Loucy (cell line): ENCODE data around the gene ZDHHC4.
"Not testable (repeated sequence)": the region's sequence is repeated elsewhere in the genome, so short reads cannot be mapped to it uniquely, and the experiment has no call there.

Source experiments
- H2AFZ ChIP-seq: fragments of 200-600 bp; sonication (generic); 2 replicates; pipeline ENCODE4 v1.6.0; 2016; ENCODE audit warnings: antibody characterized with exemption, mild to moderate bottlenecking, low read length, moderate library complexity
- H3F3A ChIP-seq: fragments of 200-600 bp; 2 replicates; pipeline ENCODE4 v1.6.0; 2016; ENCODE audit warnings: antibody characterized with exemption, low read depth, mild to moderate bottlenecking
- H3K27me3 ChIP-seq: fragments of 200-600 bp; sonication (generic); 2 replicates; pipeline ENCODE4 v1.6.1; 2014; ENCODE audit warnings: low read length, mild to moderate bottlenecking; ENCODE audit not compliant: insufficient read depth, poor library complexity, severe bottlenecking
- H3K36me3 ChIP-seq: fragments of 200-600 bp; sonication (generic); 2 replicates; pipeline ENCODE4 v1.6.1; 2016; ENCODE audit warnings: low read length; ENCODE audit not compliant: insufficient read depth
- H3K4me1 ChIP-seq: fragments of 200-600 bp; sonication (generic); 2 replicates; pipeline ENCODE4 v1.5.1; 2014; ENCODE audit warnings: low read length, mild to moderate bottlenecking; ENCODE audit not compliant: insufficient read depth, poor library complexity, severe bottlenecking
- H3K4me2 ChIP-seq: fragments of 200-600 bp; sonication (generic); 2 replicates; pipeline ENCODE4 v1.6.0; 2014; ENCODE audit warnings: antibody characterized with exemption, low read length, low read depth, mild to moderate bottlenecking; ENCODE audit not compliant: poor library complexity, severe bottlenecking
- H3K4me3 ChIP-seq: fragments of 200-600 bp; sonication (generic); 2 replicates; pipeline ENCODE4 v1.5.1; 2014; ENCODE audit warnings: low read length, mild to moderate bottlenecking, mixed read lengths; ENCODE audit not compliant: poor library complexity, severe bottlenecking
- H3K79me2 ChIP-seq: fragments of 200-600 bp; sonication (generic); 2 replicates; pipeline ENCODE4 v1.6.1; 2014; ENCODE audit warnings: low read length; ENCODE audit not compliant: insufficient read depth
- H3K9ac ChIP-seq: fragments of 200-600 bp; sonication (generic); 2 replicates; pipeline ENCODE4 v1.6.0; 2014; ENCODE audit warnings: mild to moderate bottlenecking, low read depth, low read length, moderate library complexity; ENCODE audit not compliant: poor library complexity, severe bottlenecking
- H3K9me2 ChIP-seq: fragments of 200-600 bp; sonication (generic); replicated peaks from 2 replicates; pipeline ENCODE4 v1.6.1; 2016; ENCODE audit warnings: low read depth, low read length, mixed read lengths
- H3K9me3 ChIP-seq: fragments of 200-600 bp; sonication (generic); 2 replicates; pipeline ENCODE4 v1.6.1; 2014; ENCODE audit warnings: mild to moderate bottlenecking, antibody characterized with exemption, low read length, low read depth; ENCODE audit not compliant: insufficient read depth
- H4K20me1 ChIP-seq: fragments of 200-600 bp; sonication (generic); 2 replicates; pipeline ENCODE4 v1.6.0; 2014; ENCODE audit warnings: antibody characterized with exemption, low read length, mild to moderate bottlenecking; ENCODE audit not compliant: insufficient read depth, poor library complexity, severe bottlenecking
- EZH2phosphoT487 ChIP-seq: fragments of 200-600 bp; IDR thresholded peaks from 2 replicates; pipeline ENCODE4 v1.6.1; 2018; ENCODE audit warnings: antibody characterized with exemption, mild to moderate bottlenecking, moderate library complexity, borderline replicate concordance
- TF ChIP-seq, protein P1 (sequence below): fragments of 200-600 bp; sonication (generic); conservative IDR thresholded peaks from 2 replicates; pipeline ENCODE4 v1.5.1; 2014; ENCODE audit warnings: mild to moderate bottlenecking, antibody characterized with exemption, low read length

The ZDHHC4 gene

DNA sequence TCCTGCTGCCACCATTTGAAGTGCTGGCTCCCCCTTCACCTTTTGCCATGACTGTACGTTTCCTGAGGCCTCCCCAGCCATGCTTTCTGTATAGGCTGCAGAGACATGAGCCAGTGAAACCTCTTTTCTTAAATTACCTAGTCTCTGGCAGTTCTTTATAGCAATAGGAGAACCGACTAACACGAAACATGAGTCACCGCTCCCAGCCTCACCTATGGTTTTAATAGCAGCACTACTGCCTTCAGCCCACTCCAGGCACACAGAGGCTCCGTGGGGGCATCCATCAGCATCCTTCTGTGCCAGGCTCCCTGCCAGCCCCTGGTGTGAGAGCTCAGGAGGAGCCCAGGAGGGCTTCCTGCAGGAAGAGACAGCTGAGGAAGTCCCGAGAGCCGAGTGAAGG is 54.4 kb downstream of the ZDHHC4 start:
- no peaks in the 10 kb centered on the region for H3F3A ChIP-seq
- H3K9me2 ChIP-seq: no peaks in the 10 kb centered on the region
- H3K4me2 ChIP-seq: no peak overlapping the region
- H3K27me3 ChIP-seq: no peaks in the 10 kb centered on the region
- H3K4me1 ChIP-seq: peaks cover 4% of the 10 kb centered on the region
- H3K36me3 ChIP-seq: no peaks in the 10 kb centered on the region
- no peak overlapping the region for H3K4me3 ChIP-seq
- no peak overlapping the region for H3K9ac ChIP-seq
- H2AFZ ChIP-seq: no peak overlapping the region
- TF ChIP-seq, protein P1, sequence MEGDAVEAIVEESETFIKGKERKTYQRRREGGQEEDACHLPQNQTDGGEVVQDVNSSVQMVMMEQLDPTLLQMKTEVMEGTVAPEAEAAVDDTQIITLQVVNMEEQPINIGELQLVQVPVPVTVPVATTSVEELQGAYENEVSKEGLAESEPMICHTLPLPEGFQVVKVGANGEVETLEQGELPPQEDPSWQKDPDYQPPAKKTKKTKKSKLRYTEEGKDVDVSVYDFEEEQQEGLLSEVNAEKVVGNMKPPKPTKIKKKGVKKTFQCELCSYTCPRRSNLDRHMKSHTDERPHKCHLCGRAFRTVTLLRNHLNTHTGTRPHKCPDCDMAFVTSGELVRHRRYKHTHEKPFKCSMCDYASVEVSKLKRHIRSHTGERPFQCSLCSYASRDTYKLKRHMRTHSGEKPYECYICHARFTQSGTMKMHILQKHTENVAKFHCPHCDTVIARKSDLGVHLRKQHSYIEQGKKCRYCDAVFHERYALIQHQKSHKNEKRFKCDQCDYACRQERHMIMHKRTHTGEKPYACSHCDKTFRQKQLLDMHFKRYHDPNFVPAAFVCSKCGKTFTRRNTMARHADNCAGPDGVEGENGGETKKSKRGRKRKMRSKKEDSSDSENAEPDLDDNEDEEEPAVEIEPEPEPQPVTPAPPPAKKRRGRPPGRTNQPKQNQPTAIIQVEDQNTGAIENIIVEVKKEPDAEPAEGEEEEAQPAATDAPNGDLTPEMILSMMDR: no peak
- TF ChIP-seq EZH2phosphoT487: no peak
- peaks cover 4% of the 10 kb centered on the region; the same call in 1 of the 2 replicates for H3K79me2 ChIP-seq
- H3K9me3 ChIP-seq: no peaks in the 10 kb centered on the region
- no peaks in the 10 kb centered on the region for H4K20me1 ChIP-seq

DNA sequence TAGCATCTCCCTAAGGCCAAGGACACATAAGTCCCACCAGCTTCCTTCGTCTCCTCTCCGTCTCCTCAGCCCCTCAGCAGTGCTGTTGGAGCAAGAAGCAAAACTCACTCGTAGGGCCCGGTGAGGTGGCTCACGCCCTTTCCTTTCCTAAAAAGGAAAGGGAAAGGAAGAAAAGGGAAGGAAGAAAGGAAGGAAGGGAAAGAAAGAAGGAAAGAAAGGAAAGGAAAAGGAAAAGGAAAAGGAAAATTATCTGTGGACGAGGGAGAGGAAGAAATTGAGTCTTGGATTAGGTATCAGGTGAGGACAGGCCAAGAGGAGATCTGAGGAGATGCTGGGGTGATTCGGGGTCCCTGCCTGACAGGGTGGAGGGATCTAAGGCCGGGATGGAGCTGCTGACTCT is 56.8 kb downstream of the ZDHHC4 start:
- H3K9me3 ChIP-seq: no peaks in the 10 kb centered on the region
- no peak overlapping the region for H3K4me3 ChIP-seq
- H4K20me1 ChIP-seq: peaks cover 12% of the 10 kb centered on the region
- H3K36me3 ChIP-seq: no peaks in the 10 kb centered on the region
- H3K27me3 ChIP-seq: no peaks in the 10 kb centered on the region
- no peaks in the 10 kb centered on the region for H3F3A ChIP-seq
- H3K9me2 ChIP-seq: no peaks in the 10 kb centered on the region
- H3K9ac ChIP-seq: no peak overlapping the region
- H3K4me2 ChIP-seq: no peak overlapping the region
- TF ChIP-seq EZH2phosphoT487: no peak
- TF ChIP-seq, protein P1: no peak
- H2AFZ ChIP-seq: no peak overlapping the region
- H3K79me2 ChIP-seq: peaks cover 24% of the 10 kb centered on the region
- peaks cover 19% of the 10 kb centered on the region for H3K4me1 ChIP-seq

DNA sequence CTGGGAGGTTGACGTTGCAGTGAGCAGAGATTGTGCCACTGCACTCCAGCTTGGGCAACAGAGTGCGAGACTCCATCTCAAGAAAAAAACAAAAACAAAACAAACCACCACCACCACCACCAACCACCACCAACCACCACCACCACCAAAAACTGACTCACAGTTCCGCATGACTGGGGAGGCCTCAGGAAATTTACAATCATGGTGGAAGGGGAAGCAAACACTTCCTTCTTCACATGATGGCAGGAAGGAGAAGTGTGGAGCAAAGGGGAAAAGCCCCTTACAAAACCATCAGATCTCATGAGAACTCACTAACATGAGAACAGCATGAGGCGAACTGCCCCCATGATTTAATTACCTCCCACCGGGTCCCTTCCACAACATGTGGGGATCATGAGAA is 57.7 kb downstream of the ZDHHC4 start:
- not testable (repeated sequence) for H3K4me2 ChIP-seq, H3K9me3 ChIP-seq, H3K9me2 ChIP-seq, H3K9ac ChIP-seq, H3K27me3 ChIP-seq, H3K4me3 ChIP-seq, H3F3A ChIP-seq, H2AFZ ChIP-seq, H3K36me3 ChIP-seq
- H3K4me1 ChIP-seq: peaks cover 28% of the 10 kb centered on the region
- H4K20me1 ChIP-seq: peaks cover 15% of the 10 kb centered on the region
- H3K79me2 ChIP-seq: peaks cover 34% of the 10 kb centered on the region

DNA sequence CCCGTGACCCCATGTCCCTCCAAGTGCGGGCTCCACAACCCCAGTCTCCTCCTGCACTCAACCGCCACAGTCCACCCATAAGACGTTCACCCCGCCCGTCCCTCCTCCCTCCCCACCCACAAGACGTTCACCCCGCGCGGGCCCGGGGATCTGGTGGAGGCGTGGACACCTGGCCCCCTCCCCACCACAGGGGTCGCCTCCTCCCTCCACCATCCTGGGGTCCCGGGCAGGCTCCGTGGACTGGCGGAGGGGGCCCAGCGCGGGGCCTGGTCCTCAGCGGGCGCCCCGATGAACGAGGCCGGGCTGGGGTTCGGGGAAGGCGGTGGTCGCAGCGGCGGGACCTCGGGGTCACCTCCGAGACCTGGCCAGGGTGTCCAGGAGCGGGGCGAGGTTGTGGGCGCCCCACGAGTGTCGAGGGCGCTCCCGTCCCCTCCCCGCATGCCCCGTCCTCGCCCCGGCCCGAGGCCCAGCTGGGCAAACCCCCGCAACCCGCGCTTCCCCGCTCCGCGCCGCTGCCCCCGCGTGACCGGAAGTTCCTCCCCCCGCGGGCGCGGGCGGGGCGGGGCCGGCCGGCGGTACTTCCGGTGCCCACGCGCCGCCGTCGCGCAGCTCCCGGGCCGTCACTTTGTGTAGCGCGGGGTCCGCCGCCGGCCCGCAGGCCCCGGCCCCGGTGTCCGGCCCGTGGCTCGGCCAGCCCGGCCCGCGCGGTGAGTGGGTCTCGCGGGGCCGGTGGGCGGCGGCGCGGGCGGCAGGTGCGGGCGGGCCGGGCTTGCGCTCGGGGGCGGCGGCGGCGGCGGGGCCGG is 59.7 kb downstream of the ZDHHC4 start, which contains the start of gene ZNF316:
Gene ZNF316 (plus strand): TSS at position 578 of the 803 bp plus-strand sequence. CDS start 5,092 bp downstream, outside the sequence.
- H3K4me3 ChIP-seq: peak within 1 kb of the TSS; percentile 94
- H3K4me1 ChIP-seq: peaks cover 32% of the 10 kb centered on the region
- no peaks in the 10 kb centered on the region for H3F3A ChIP-seq
- no peaks in the 10 kb centered on the region for H3K9me3 ChIP-seq
- peak within 1 kb of the TSS; percentile 88; the same call in 1 of the 2 replicates for H2AFZ ChIP-seq
- no peaks in the 10 kb centered on the region for H3K27me3 ChIP-seq
- H3K79me2 ChIP-seq: peaks cover 49% of the 10 kb centered on the region
- no peaks in the 10 kb centered on the region for H3K9me2 ChIP-seq
- peaks cover 5% of the 10 kb centered on the region; the same call in 1 of the 2 replicates for H3K36me3 ChIP-seq
- H4K20me1 ChIP-seq: peaks cover 30% of the 10 kb centered on the region
- TF ChIP-seq, protein P1: no peak
- no peak for TF ChIP-seq EZH2phosphoT487
- peak within 1 kb of the TSS; percentile 92 for H3K9ac ChIP-seq
- H3K4me2 ChIP-seq: peak within 1 kb of the TSS; percentile 86
